HG02798 (cell line): ENCODE results near the gene TIMM21.
A peak's percentile ranks its signal among the peaks of the same experiment; 100 is the strongest.

ENCODE experiments used
- ATAC-seq: cut with Tn5 transposase; IDR thresholded peaks from one replicate; pipeline ENCODE4 v1.9.1; 2021; ENCODE audit warnings: mild to moderate bottlenecking; ENCODE audit not compliant: unreplicated experiment, poor library complexity

The TIMM21 gene

GRCh38 chr18:74184875-74185274 is 36.6 kb downstream of the TIMM21 start:
- ATAC-seq: no peak

- no peak for ATAC-seq
Measured at GRCh38 chr18:74185860-74186259, 37.5 kb downstream of the TIMM21 start.

GRCh38 chr18:74186661-74187060 is 38.3 kb downstream of the TIMM21 start:
- no peak for ATAC-seq

GRCh38 chr18:74190086-74190485 is 41.8 kb downstream of the TIMM21 start:
- no peak for ATAC-seq

- no peak for ATAC-seq
Measured at GRCh38 chr18:74191577-74191976, 43.3 kb downstream of the TIMM21 start.

- no peak for ATAC-seq
Measured at GRCh38 chr18:74194691-74195090, 46.4 kb downstream of the TIMM21 start.

GRCh38 chr18:74196220-74197119 is 48.1 kb downstream of the TIMM21 start:
- ATAC-seq: peak; percentile 86

GRCh38 chr18:74197705-74198341 is 49.5 kb downstream of the TIMM21 start:
- no peak for ATAC-seq

- no peak for ATAC-seq
Measured at GRCh38 chr18:74198453-74198852, 50.1 kb downstream of the TIMM21 start.

GRCh38 chr18:74200780-74201179 is 52.5 kb downstream of the TIMM21 start:
- no peak for ATAC-seq

GRCh38 chr18:74203811-74204210 is 55.5 kb downstream of the TIMM21 start:
- ATAC-seq: no peak

- no peak for ATAC-seq
Measured at GRCh38 chr18:74204526-74205152, 56.3 kb downstream of the TIMM21 start.
